HL-60 (cell line): ENCODE results near the gene KCNK17.
A peak's percentile ranks its signal among the peaks of the same experiment; 100 is the strongest.

Experiments used
- DNase-seq, 2 experiments: peaks; one replicate each; pipeline ENCODE4 v3.0.0-alpha.2; 2010 to 2020; ENCODE audit warnings: low read depth in 1 of 2, low spot score in 1 of 2
- H3K27ac ChIP-seq: fragments of 250-450 bp; sonication (Bioruptor Pico); replicated peaks from 2 replicates; pipeline ENCODE4 v1.5.1; 2020; ENCODE audit warnings: mild to moderate bottlenecking, moderate library complexity
- H3K27me3 ChIP-seq: fragments of 250-450 bp; sonication (Bioruptor Pico); 2 replicates; pipeline ENCODE4 v1.5.1; 2021; ENCODE audit warnings: mild to moderate bottlenecking, moderate library complexity; ENCODE audit not compliant: insufficient read depth, poor library complexity, severe bottlenecking
- H3K4me3 ChIP-seq: replicated peaks from 2 replicates; pipeline ENCODE4 v1.5.1; 2011; ENCODE audit warnings: mild to moderate bottlenecking, control low read depth, low read length; ENCODE audit not compliant: insufficient read depth
- CTCF ChIP-seq: IDR thresholded peaks from one replicate; pipeline ENCODE4 v1.5.1; 2011; ENCODE audit warnings: low read length, control low read depth, inconsistent platforms; ENCODE audit not compliant: insufficient read depth
- GABPA ChIP-seq: IDR thresholded peaks from 2 replicates; pipeline ENCODE4 v1.6.1; 2012; ENCODE audit warnings: low read depth
- POLR2AphosphoS5 ChIP-seq: IDR thresholded peaks from 2 replicates; pipeline ENCODE4 v1.6.1; 2012; ENCODE audit warnings: low read depth
- SPI1 ChIP-seq: IDR thresholded peaks from 2 replicates; pipeline ENCODE4 v1.6.1; 2012; ENCODE audit warnings: low read depth, mild to moderate bottlenecking, borderline replicate concordance
- TF ChIP-seq, protein P1 (sequence below): IDR thresholded peaks from 2 replicates; pipeline ENCODE4 v1.6.1; 2012; ENCODE audit warnings: low read depth; ENCODE audit not compliant: insufficient replicate concordance

Gene KCNK17

DNA sequence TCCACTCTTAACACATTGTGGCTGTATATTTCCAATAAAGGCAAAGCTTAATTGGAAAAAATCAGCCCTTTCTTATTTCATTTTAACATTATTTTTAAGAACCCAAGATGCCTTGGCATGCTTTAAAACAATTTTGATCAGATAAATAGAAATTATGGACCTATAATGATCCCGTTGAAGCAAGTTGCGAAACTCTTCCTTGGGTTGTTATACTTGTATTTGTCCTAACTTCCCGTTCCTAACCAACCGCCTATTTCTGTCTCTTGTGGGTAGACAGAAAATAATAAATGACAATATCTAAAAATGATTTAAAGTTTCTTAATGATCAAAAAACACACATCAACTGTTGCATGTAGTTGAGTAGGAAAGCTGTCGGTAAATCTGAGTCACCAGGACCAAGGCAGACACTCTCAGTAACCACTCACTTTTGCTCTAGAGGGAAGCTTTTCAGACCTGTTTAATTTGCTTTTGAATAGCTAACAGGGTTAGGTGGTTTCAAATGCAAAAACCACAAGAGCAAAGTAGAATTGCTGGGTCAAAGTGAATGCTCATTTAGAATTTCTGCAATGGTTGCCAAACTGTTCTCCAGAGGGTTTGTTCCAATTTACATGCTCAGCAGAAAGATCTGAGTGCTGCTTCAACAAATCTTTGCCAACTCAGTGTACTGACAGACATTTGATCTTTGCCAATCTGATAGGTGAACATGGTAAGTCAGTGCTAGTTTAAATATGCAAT lies 50.7 kb downstream of the KCNK17 start:
- peak; percentile 14 to 48 for DNase-seq
- no peaks in the 10 kb centered on the region for H3K27me3 ChIP-seq
- no peak overlapping the region for H3K4me3 ChIP-seq
- TF ChIP-seq CTCF (no peak), POLR2AphosphoS5 (no peak), SPI1 (no peak), GABPA (no peak)
- TF ChIP-seq, protein P1, sequence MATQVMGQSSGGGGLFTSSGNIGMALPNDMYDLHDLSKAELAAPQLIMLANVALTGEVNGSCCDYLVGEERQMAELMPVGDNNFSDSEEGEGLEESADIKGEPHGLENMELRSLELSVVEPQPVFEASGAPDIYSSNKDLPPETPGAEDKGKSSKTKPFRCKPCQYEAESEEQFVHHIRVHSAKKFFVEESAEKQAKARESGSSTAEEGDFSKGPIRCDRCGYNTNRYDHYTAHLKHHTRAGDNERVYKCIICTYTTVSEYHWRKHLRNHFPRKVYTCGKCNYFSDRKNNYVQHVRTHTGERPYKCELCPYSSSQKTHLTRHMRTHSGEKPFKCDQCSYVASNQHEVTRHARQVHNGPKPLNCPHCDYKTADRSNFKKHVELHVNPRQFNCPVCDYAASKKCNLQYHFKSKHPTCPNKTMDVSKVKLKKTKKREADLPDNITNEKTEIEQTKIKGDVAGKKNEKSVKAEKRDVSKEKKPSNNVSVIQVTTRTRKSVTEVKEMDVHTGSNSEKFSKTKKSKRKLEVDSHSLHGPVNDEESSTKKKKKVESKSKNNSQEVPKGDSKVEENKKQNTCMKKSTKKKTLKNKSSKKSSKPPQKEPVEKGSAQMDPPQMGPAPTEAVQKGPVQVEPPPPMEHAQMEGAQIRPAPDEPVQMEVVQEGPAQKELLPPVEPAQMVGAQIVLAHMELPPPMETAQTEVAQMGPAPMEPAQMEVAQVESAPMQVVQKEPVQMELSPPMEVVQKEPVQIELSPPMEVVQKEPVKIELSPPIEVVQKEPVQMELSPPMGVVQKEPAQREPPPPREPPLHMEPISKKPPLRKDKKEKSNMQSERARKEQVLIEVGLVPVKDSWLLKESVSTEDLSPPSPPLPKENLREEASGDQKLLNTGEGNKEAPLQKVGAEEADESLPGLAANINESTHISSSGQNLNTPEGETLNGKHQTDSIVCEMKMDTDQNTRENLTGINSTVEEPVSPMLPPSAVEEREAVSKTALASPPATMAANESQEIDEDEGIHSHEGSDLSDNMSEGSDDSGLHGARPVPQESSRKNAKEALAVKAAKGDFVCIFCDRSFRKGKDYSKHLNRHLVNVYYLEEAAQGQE = no peak
- H3K27ac ChIP-seq = peak overlapping the region; percentile 62

GRCh38 chr6:39261751-39262150 lies 52.5 kb downstream of the KCNK17 start:
- Histone ChIP-seq H3K27ac (no peak overlapping the region), H3K4me3 (no peak overlapping the region), H3K27me3 (no peaks in the 10 kb centered on the region)
- TF ChIP-seq SPI1 (no peak), CTCF (no peak), GABPA (no peak)
- DNase-seq = no peak

DNA sequence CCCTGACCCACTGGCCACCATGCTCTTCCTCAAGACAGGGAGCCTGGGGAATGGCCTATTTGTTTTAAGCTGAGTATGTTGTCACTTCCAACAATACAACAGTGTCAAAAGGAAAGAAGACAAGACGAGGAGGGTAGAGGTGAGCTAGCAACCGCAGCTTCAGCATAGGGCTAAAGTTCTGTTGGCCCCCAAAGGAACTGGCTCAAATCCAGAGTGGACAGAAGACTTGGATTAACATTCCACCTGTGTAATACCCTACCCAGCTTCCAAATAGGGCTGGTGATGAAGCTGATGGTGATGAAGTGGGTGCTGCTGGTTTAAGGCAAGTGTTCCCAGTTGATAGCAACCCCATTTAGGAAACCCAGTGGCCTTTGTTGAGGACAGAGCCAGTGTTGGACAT lies 53.3 kb downstream of the KCNK17 start:
- no peak for DNase-seq
- Histone ChIP-seq H3K27me3 (no peaks in the 10 kb centered on the region), H3K4me3 (no peak overlapping the region), H3K27ac (no peak overlapping the region)
- TF ChIP-seq, protein P1 = no peak
- TF ChIP-seq SPI1 (no peak), GABPA (no peak), CTCF (no peak), POLR2AphosphoS5 (no peak)

DNA sequence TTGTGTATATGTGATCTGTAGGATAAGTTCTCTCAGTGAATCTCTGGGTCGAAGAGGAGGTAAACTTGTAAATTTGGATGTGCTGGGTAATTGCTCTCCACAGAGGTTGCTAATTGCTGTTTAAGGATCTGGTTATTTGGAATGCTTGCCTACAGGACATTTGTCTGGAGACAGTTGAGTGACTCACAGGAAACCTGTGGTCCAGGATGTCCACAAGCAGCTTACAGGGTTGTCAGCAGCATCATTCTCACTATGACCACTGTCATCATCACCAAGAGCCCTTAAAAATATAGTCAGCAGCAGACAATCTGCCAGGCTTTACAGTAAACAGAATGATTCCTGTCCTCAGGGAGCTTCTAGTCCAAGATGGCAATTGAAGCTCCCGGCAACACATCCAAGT lies 53.8 kb downstream of the KCNK17 start:
- no peak overlapping the region for H3K27ac ChIP-seq
- no peak for DNase-seq
- no peaks in the 10 kb centered on the region for H3K27me3 ChIP-seq
- TF ChIP-seq SPI1 (no peak), GABPA (no peak), POLR2AphosphoS5 (no peak), CTCF (no peak)
- TF ChIP-seq, protein P1 = no peak
- H3K4me3 ChIP-seq = no peak overlapping the region
